Type B pancreatic cell (in vitro differentiated cells): ENCODE measurements around the gene ADAT3. TPM values are rescaled to one million over a fixed set of nuclear protein-coding genes. Genes with fewer than 3 reads are reported as not detected.

ENCODE experiments used
- DNase-seq: peaks from one replicate; pipeline ENCODE4 v3.0.0; 2021; ENCODE audit warnings: mixed read lengths; ENCODE audit not compliant: unreplicated experiment; ENCODE audit errors: extremely low spot score
- H3K27ac Mint-ChIP-seq: 2 replicates; pipeline ENCODE4 v1.8.0; 2021; ENCODE audit warnings: mild to moderate bottlenecking, mixed read lengths
- H3K27me3 Mint-ChIP-seq: 2 replicates; pipeline ENCODE4 v1.8.0; 2021; ENCODE audit warnings: mixed read lengths
- H3K36me3 Mint-ChIP-seq: 2 replicates; pipeline ENCODE4 v1.8.0; 2021; ENCODE audit warnings: mixed read lengths
- H3K4me1 Mint-ChIP-seq: one replicate; pipeline ENCODE4 v1.8.0; 2021; ENCODE audit warnings: mixed read lengths; ENCODE audit not compliant: unreplicated experiment
- H3K4me3 Mint-ChIP-seq: 2 replicates; pipeline ENCODE4 v1.8.0; 2021; ENCODE audit warnings: mild to moderate bottlenecking, mixed read lengths
- H3K9me3 Mint-ChIP-seq: 2 replicates; pipeline ENCODE4 v1.8.0; 2021; ENCODE audit warnings: mixed read lengths
- total RNA-seq: library from RNA; stranded (reverse); gene quantifications from 2 replicates; pipeline ENCODE4 v1.2.1, GENCODE V29; 2021; ENCODE audit warnings: low replicate concordance
- TF ChIP-seq, protein P1 (sequence below): fragments of 200-600 bp; sonication (generic); conservative IDR thresholded peaks from 2 replicates; pipeline ENCODE4 v1.5.0; 2021; ENCODE audit warnings: antibody characterized with exemption, mild to moderate bottlenecking

The ADAT3 gene
- total RNA-seq, 1 donor from 2014 or later, result 12.1 TPM

GRCh38 chr19:1858412-1859081, 46.7 kb upstream of the ADAT3 start:
- peak overlapping the region; percentile 76 for H3K27ac Mint-ChIP-seq
- TF ChIP-seq, protein P1, sequence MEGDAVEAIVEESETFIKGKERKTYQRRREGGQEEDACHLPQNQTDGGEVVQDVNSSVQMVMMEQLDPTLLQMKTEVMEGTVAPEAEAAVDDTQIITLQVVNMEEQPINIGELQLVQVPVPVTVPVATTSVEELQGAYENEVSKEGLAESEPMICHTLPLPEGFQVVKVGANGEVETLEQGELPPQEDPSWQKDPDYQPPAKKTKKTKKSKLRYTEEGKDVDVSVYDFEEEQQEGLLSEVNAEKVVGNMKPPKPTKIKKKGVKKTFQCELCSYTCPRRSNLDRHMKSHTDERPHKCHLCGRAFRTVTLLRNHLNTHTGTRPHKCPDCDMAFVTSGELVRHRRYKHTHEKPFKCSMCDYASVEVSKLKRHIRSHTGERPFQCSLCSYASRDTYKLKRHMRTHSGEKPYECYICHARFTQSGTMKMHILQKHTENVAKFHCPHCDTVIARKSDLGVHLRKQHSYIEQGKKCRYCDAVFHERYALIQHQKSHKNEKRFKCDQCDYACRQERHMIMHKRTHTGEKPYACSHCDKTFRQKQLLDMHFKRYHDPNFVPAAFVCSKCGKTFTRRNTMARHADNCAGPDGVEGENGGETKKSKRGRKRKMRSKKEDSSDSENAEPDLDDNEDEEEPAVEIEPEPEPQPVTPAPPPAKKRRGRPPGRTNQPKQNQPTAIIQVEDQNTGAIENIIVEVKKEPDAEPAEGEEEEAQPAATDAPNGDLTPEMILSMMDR, result no peak
- peaks cover 15% of the 10 kb centered on the region for H3K27me3 Mint-ChIP-seq
- DNase-seq, result no peak
- H3K4me1 Mint-ChIP-seq, result peaks cover 12% of the 10 kb centered on the region
- H3K9me3 Mint-ChIP-seq, result no peaks in the 10 kb centered on the region
- H3K36me3 Mint-ChIP-seq, result no peaks in the 10 kb centered on the region
- peak overlapping the region; percentile 54 for H3K4me3 Mint-ChIP-seq

DNA sequence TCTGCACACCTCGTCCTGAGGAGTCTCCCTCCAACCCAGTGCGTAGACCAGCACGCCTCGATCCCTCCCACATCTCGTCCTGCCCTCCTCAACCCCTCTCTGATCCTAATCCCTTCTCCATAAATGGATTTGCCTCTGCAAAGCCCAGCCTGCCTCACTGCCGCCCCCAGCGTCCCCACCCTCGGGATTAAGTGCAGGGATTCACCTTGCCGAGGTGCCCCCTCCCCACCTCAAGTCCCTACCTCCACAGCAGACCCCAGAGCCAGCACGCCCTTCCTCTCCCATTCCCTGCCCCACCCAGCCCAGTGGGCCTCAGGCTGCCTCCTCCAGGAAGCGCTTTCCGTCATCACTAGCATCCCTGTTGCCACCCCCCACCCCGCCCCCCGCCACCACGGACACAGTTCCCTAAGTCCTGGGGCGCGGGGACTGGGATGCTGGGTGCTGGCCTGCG, 45.8 kb upstream of the ADAT3 start:
- H3K27ac Mint-ChIP-seq, result peak overlapping the region; percentile 89
- no peaks in the 10 kb centered on the region for H3K9me3 Mint-ChIP-seq
- H3K4me3 Mint-ChIP-seq, result peak overlapping the region; percentile 82
- TF ChIP-seq, protein P1, result no peak
- H3K36me3 Mint-ChIP-seq, result no peaks in the 10 kb centered on the region
- H3K4me1 Mint-ChIP-seq, result peaks cover 12% of the 10 kb centered on the region
- H3K27me3 Mint-ChIP-seq, result peaks cover 15% of the 10 kb centered on the region
- no peak for DNase-seq

DNA sequence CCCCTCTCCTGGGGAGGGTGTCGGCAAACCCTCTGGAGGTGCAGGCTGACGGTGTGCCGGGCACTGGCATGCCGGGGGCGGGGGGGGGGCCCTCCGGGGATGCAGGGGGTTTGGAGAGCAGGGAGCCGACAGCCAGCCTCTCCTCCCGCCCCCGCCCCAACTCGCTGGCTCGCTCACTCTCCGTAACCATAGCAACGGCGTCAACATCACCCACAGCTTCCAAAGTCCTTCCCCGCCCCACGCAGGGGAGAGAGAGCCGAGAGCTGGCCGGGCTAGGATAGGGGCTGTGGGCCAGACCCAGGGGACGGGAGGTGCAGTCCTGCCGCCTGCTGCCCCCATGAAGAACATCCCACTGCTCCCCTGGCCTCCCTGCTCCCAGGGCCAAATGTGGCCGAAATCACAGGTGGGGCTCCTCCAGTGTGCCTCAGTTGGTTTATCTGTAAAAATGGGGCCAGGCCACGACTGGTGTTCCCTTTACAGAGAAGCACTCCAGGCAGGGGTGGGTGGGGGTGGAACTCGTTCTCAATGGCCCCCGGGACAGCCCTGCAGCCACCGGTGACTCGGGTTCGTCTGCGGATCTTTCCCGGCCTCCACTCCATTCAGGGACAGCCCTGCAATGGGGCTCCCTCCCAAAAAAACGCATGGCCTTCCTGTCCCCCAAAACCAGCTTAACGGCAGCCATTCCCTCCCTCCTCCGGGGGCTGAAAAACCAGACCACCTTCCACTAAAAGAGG, 45.0 kb upstream of the ADAT3 start:
- Mint-ChIP-seq H3K27ac (peak overlapping the region; percentile 43), H3K9me3 (no peaks in the 10 kb centered on the region), H3K4me3 (peak overlapping the region; percentile 91), H3K4me1 (peaks cover 12% of the 10 kb centered on the region), H3K27me3 (peaks cover 15% of the 10 kb centered on the region), H3K36me3 (no peaks in the 10 kb centered on the region)
- no peak for DNase-seq
- TF ChIP-seq, protein P1, result no peak

DNA sequence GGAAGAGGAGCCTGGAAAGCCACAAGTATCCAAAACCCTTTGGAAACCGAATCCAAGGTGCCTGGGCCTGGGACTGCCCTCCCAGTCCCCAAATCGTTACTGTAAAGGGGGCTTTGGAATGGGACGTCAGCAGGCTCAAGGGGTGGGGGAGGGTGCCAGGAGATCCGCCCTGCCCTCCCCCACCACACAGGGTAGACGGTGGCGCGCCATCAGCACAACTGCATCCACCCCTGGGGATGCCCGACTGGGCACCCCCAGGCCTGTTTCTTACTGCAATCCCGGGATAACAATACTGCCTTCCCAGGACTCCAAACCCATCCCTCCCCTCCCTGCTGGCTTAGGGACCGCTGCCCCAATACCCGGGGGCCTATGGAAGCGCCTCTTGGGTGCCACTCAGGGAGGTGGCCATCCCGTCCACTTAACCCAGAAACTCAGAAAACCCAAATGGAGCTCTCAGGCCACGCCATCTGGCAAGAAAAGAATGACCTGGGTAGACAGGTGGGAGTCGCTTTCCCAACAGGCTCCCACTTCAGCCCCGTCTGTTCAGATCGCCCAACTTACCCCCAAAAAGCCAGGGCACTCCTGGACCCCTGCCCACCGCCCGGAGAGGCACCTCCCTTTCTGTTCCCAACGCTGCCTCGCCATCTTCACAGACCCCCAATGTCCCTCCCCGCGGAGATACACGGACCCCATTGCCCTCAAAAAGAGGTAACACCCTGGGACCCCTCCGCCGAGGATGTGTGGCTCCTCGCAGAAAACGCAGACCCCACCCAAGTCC, 44.2 kb upstream of the ADAT3 start:
- DNase-seq, result no peak
- H3K4me1 Mint-ChIP-seq, result peaks cover 12% of the 10 kb centered on the region
- H3K27ac Mint-ChIP-seq, result peak overlapping the region; percentile 89
- H3K9me3 Mint-ChIP-seq, result no peaks in the 10 kb centered on the region
- peak overlapping the region; percentile 91 for H3K4me3 Mint-ChIP-seq
- TF ChIP-seq, protein P1, result no peak
- H3K27me3 Mint-ChIP-seq, result peaks cover 15% of the 10 kb centered on the region
- H3K36me3 Mint-ChIP-seq, result no peaks in the 10 kb centered on the region

DNA sequence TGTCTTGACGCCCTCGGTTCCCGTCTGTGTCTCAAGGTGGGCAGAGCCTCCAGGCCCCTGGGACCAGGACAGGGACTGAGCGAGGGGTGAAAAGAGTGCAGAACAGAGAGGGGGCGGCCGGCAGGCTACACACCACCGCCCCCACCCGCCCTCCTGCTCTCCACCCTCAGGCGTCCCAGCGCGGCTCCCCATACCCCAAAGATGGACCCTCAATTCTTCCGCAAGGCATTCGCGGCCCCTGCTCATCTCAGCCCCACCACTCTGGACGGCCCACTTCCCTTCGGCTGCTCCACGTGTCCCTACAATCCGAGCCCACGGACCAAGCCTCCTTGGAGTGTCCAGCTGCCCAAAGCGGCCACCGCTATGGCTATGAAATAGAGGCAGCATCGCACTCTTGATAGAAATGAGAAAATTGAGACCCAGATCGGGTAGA, 43.6 kb upstream of the ADAT3 start:
- no peak for DNase-seq
- H3K36me3 Mint-ChIP-seq, result no peaks in the 10 kb centered on the region
- H3K27ac Mint-ChIP-seq, result peak overlapping the region; percentile 89
- peaks cover 15% of the 10 kb centered on the region for H3K27me3 Mint-ChIP-seq
- peaks cover 12% of the 10 kb centered on the region for H3K4me1 Mint-ChIP-seq
- H3K4me3 Mint-ChIP-seq, result peak overlapping the region; percentile 91
- TF ChIP-seq, protein P1, result no peak
- H3K9me3 Mint-ChIP-seq, result no peaks in the 10 kb centered on the region
